ENCODE results near the gene ABHD12B.
"Not testable (repeated sequence)": the region's sequence is repeated elsewhere in the genome, so short reads cannot be mapped to it uniquely, and the experiment has no call there.

Gene ABHD12B

GRCh38 chr14:50896421-50896820 is 24.6 kb downstream of the ABHD12B start:
- not testable (repeated sequence) for DNase-seq (ENCODE audit: low read depth in 2 of 2)

- not testable (repeated sequence) for DNase-seq (ENCODE audit: low read depth in 2 of 2)
Measured at GRCh38 chr14:50897005-50897404, 25.2 kb downstream of the ABHD12B start.

GRCh38 chr14:50897658-50898175 is 25.9 kb downstream of the ABHD12B start:
- no peak for DNase-seq (ENCODE audit: low read depth in 2 of 2)

GRCh38 chr14:50901361-50901760 is 29.5 kb downstream of the ABHD12B start:
- DNase-seq (ENCODE audit: low read depth in 2 of 2), result no peak

GRCh38 chr14:50904719-50905118 is 32.9 kb downstream of the ABHD12B start:
- DNase-seq (ENCODE audit: low read depth in 2 of 2), result no peak

GRCh38 chr14:50906326-50907065 is 34.6 kb downstream of the ABHD12B start:
- no peak for DNase-seq (ENCODE audit: low read depth in 2 of 2)

GRCh38 chr14:50910495-50911420 is 38.9 kb downstream of the ABHD12B start:
- no peak for DNase-seq (ENCODE audit: low read depth in 2 of 2)

- DNase-seq (ENCODE audit: low read depth in 2 of 2), result no peak
Measured at GRCh38 chr14:50917449-50917848, 45.6 kb downstream of the ABHD12B start.

GRCh38 chr14:50919524-50919923 is 47.7 kb downstream of the ABHD12B start:
- DNase-seq (ENCODE audit: low read depth in 2 of 2), result not testable (repeated sequence)

- DNase-seq (ENCODE audit: low read depth in 2 of 2), result no peak
Measured at GRCh38 chr14:50920482-50921230, 48.8 kb downstream of the ABHD12B start.

- DNase-seq (ENCODE audit: low read depth in 2 of 2), result no peak
Measured at GRCh38 chr14:50922803-50923202, 51.0 kb downstream of the ABHD12B start.

- DNase-seq (ENCODE audit: low read depth in 2 of 2), result no peak
Measured at GRCh38 chr14:50924236-50924635, 52.4 kb downstream of the ABHD12B start.

- no peak for DNase-seq (ENCODE audit: low read depth in 2 of 2)
Measured at GRCh38 chr14:50924843-50925242, 53.0 kb downstream of the ABHD12B start.

GRCh38 chr14:50926851-50927386 is 55.1 kb downstream of the ABHD12B start:
- DNase-seq (ENCODE audit: low read depth in 2 of 2), result no peak

- no peak for DNase-seq (ENCODE audit: low read depth in 2 of 2)
Measured at GRCh38 chr14:50928002-50928635, 56.3 kb downstream of the ABHD12B start.

- no peak for DNase-seq (ENCODE audit: low read depth in 2 of 2)
Measured at GRCh38 chr14:50929506-50929905, 57.7 kb downstream of the ABHD12B start.

- no peak for DNase-seq (ENCODE audit: low read depth in 2 of 2)
Measured at GRCh38 chr14:50931559-50931958, 59.7 kb downstream of the ABHD12B start.

- no peak for DNase-seq (ENCODE audit: low read depth in 2 of 2)
Measured at GRCh38 chr14:50932156-50932555, 60.3 kb downstream of the ABHD12B start.

- no peak for DNase-seq (ENCODE audit: low read depth in 2 of 2)
Measured at GRCh38 chr14:50932592-50933495, 61.0 kb downstream of the ABHD12B start.

Measured in stimulated activated CD4-positive, alpha-beta T cell treated with anti-CD3 and anti-CD28 coated beads, Interleukin-1b, Interleukin-23, amount 100 ng/mL, for 1 hour (primary cell).